HS-27A (cell line): ENCODE results near the gene MS4A18.

Source experiments
- DNase-seq: peaks from one replicate; pipeline ENCODE4 v3.0.0-alpha.2; 2012; ENCODE audit warnings: low read depth, missing footprints

MS4A18 gene

DNA sequence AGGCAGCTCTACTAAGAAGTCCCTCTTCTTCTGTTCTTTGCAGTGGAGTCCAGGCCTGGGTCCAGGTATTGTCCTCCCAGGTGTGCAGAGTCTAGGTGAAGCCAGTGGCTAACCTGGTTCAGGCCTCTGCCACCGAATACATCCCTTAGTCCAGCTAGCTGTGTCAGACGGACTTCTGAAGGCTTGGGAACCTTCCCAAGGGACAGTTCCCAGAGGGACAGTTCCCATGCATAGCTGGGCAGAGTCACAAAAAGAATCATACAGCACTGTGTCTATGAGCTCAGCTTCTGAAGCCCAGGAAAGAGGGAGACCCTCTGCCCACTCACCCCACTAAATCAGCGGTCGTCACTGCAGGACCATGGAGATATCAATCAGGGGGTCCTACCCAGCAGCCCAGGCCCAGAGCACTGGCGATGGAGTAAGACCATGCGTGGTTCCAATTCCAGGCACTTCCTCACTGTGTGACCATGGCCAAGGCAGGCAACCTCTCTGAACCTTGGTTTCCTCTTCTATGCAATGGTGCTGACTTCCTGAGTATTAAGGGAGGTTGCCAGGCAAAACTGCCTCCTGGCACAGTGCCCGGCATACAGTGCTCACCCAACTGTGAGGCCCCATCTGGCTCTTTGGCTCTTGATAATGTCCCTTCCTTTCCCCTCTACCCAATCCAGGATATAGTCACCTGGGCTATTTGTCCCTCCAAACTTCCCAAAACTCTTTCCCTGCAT lies 64.0 kb downstream of the MS4A18 start:
- no peak for DNase-seq

DNA sequence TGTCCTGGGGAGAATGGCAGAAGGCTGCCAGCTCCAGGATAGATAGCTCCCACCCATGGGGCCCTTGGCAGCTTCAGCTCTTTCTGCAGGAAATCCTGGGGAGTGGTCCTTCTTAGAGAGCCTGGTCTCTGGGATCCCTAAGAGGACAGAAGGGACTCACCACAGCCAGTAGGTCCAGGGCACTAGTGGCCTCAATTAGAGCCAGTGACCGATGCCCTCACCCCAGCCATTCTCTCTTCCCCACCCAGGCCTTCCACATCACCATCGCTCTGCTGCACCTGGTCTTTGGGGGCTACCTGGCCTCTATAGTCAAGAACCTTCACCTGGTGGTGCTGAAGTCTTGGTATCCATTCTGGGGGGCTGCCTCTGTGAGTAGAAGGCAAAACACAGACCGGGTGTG lies 66.2 kb downstream of the MS4A18 start:
- DNase-seq = no peak

DNA sequence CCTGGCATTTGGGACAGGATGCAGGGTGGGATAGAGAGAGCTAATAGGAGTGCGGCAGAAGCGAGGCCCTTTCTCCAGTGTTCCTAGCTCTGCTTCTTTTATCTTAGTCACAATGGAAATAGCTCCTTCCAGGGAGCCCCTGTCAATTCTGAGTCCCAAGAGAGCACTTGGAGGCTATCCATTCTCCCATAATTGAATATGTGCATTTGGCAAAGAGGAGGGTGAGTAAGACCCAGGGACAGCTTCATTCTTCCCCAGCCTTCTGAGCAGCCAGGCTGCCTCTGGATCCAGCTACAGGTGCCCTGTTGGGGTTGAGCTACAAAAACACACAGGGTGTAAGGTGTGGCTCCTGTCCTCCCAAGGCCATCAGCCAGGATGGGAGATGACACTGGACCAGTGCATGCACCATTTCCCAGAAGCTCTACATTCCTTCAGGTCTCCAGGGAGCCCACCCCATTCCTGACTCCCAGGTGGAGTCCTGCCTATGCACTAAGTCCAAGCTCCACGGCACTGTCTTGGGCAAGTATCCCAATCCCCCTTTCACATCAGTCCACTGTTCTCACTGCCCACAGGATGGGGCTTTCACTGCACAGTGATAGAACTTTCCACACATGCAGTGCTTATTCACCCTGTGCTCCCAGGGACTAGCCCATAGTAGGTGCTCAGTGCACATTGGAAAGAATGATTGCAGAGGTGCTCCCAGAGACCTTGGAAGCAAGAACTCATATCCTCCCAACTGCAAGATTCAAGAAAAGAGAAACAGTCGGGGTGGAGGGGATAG lies 66.8 kb downstream of the MS4A18 start:
- no peak for DNase-seq

DNA sequence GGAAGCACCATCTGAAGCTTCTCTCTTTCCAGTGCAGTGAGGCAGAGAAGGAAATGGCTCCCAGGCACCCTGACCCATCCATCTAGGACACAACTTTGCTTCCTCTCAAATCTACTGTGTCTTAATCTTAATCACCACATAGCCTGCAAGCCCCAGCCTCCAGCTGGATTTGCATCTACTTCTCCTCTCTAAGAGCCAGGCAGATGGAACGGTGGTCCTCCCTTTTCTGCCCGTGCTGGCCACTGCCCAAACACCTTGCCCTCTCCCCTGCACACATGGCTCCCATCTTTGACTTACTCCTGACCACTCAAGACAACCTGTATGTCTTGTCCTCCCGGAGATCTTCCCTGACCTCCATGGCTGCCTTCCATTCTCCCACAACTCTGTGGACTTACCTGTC lies 68.0 kb downstream of the MS4A18 start:
- DNase-seq = no peak
